Mucosa of rectum (tissue), 2 donors: Measurements from ENCODE around the gene CCDC85B.

Experiments used
- H3K27ac ChIP-seq, 2 donors: one replicate each; pipeline ENCODE4 v1.7.0; 2013; ENCODE audit warnings: inconsistent platforms in 2 of 2, low read depth in 2 of 2, low read length in 2 of 2
- H3K27me3 ChIP-seq, 2 donors: one replicate each; pipeline ENCODE4 v1.7.0; 2013; ENCODE audit warnings: low read length in 2 of 2; ENCODE audit not compliant: control insufficient read depth in 2 of 2, insufficient read depth in 2 of 2
- H3K36me3 ChIP-seq, 2 donors: one replicate each; pipeline ENCODE4 v1.7.0; 2013; ENCODE audit warnings: low read length in 2 of 2; ENCODE audit not compliant: control insufficient read depth in 2 of 2, insufficient read depth in 2 of 2
- H3K4me1 ChIP-seq, 2 donors: one replicate each; pipeline ENCODE4 v1.7.0; 2013; ENCODE audit warnings: low read length in 2 of 2, mild to moderate bottlenecking in 1 of 2; ENCODE audit not compliant: control insufficient read depth in 2 of 2, insufficient read depth in 2 of 2
- H3K4me3 ChIP-seq, 2 donors: one replicate each; pipeline ENCODE4 v1.7.0; 2013; ENCODE audit warnings: low read length in 2 of 2
- H3K9ac ChIP-seq, 2 donors: one replicate each; pipeline ENCODE4 v1.7.0; 2013; ENCODE audit warnings: low read length in 2 of 2, low read depth in 1 of 2, mild to moderate bottlenecking in 1 of 2
- H3K9me3 ChIP-seq, 2 donors: one replicate each; pipeline ENCODE4 v1.7.0; 2013; ENCODE audit warnings: low read length in 2 of 2; ENCODE audit not compliant: control insufficient read depth in 2 of 2
- donor health status: healthy.
- donor health status: Normal muscosa, but diverticular disease.

Gene CCDC85B

DNA sequence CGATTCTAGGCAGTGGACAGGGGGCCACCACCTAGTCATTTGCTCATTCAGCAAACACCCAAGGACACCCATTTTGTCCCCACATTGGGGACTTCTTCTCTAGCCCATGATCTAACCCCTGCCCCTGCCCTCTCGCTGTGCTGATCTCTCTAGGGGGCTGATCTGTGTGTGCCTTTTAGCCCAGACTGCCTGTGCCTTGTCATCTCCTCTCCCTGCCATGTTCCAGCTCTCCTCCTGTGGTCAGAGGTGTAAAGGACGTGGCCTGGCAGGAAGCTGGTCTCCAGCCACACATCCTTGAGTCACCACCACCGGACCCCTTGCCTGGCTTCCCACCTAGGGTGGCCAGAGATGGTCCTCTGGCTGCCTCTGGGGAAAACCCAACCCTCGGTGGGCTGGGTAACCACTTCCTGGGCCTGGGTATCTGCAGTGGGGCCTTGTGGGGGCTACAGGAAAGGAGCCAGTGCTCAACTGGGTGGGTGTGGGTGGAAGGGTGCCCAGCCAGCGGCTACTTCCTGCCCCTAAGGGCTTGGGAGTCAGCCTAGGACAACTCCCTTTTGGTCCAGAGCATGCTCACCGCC is 9.5 kb upstream of the CCDC85B start:
- Histone ChIP-seq H3K9me3 (no peaks in the 10 kb centered on the region), H3K4me3 (no peak overlapping the region), H3K9ac (no peak overlapping the region), H3K27me3 (no peaks in the 10 kb centered on the region), H3K4me1 (peaks cover 4 to 6% of the 10 kb centered on the region in 2 donors), H3K27ac (no peak overlapping the region), H3K36me3 (peaks cover 11 to 21% of the 10 kb centered on the region in 2 donors)

DNA sequence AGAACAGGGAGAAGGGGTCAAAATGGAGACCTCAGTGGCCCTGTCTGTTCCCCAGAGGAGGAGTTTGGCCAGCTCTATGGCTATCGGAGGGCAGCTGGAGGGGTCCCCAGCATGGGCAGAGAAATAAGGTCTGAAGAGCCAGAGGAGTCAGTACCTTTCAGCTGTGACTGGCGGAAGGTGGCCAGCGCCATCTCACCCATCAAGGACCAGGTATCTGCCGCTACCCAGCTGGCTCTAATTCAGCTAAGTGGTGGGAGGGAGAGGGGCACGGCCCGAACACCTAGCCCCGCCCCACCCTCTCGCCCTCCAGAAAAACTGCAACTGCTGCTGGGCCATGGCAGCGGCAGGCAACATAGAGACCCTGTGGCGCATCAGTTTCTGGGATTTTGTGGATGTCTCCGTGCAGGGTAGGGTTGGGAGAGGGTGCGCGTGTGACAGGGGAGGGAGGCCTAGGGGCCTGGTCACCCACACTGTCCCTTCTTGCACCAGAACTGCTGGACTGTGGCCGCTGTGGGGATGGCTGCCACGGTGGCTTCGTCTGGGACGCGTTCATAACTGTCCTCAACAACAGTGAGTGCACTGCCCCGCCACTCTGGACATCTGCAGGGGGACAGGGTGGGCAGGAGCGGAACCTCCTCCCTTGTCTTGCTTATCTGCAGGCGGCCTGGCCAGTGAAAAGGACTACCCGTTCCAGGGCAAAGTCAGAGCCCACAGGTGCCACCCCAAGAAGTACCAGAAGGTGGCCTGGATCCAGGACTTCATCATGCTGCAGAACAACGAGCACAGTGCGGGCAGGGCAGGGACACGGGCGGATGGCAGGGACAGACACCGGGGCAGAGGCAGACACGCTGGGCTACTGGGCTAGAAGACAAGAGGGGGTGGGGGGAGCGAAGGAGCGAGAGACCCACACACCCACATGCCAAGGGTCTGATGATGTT is 8.1 kb upstream of the CCDC85B start:
- Histone ChIP-seq H3K9me3 (no peaks in the 10 kb centered on the region), H3K36me3 (peaks cover 15 to 28% of the 10 kb centered on the region in 2 donors), H3K27me3 (no peaks in the 10 kb centered on the region), H3K4me1 (peaks cover 5 to 9% of the 10 kb centered on the region in 2 donors), H3K9ac (no peak overlapping the region), H3K4me3 (no peak overlapping the region), H3K27ac (no peak overlapping the region)

DNA sequence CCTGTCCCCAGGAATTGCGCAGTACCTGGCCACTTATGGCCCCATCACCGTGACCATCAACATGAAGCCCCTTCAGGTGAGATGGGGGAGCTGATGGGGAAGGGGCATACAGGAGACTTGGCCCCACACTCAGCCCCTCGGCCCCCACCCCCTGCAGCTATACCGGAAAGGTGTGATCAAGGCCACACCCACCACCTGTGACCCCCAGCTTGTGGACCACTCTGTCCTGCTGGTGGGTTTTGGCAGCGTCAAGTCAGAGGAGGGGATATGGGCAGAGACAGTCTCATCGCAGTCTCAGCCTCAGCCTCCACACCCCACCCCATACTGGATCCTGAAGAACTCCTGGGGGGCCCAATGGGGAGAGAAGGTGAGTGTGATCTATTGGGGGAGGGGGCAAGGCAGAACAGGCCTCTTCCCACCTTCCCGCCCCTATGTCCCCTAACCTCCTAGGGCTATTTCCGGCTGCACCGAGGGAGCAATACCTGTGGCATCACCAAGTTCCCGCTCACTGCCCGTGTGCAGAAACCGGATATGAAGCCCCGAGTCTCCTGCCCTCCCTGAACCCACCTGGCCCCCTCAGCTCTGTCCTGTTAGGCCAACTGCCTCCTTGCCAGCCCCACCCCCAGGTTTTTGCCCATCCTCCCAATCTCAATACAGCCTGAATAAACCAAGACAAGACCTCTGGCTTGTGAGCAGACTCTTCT is 7.3 kb upstream of the CCDC85B start:
- Histone ChIP-seq H3K9ac (no peak overlapping the region), H3K27me3 (no peaks in the 10 kb centered on the region), H3K27ac (no peak overlapping the region), H3K4me3 (no peak overlapping the region), H3K4me1 (peaks cover 12 to 17% of the 10 kb centered on the region in 2 donors), H3K36me3 (peaks cover 15 to 28% of the 10 kb centered on the region in 2 donors), H3K9me3 (no peaks in the 10 kb centered on the region)

DNA sequence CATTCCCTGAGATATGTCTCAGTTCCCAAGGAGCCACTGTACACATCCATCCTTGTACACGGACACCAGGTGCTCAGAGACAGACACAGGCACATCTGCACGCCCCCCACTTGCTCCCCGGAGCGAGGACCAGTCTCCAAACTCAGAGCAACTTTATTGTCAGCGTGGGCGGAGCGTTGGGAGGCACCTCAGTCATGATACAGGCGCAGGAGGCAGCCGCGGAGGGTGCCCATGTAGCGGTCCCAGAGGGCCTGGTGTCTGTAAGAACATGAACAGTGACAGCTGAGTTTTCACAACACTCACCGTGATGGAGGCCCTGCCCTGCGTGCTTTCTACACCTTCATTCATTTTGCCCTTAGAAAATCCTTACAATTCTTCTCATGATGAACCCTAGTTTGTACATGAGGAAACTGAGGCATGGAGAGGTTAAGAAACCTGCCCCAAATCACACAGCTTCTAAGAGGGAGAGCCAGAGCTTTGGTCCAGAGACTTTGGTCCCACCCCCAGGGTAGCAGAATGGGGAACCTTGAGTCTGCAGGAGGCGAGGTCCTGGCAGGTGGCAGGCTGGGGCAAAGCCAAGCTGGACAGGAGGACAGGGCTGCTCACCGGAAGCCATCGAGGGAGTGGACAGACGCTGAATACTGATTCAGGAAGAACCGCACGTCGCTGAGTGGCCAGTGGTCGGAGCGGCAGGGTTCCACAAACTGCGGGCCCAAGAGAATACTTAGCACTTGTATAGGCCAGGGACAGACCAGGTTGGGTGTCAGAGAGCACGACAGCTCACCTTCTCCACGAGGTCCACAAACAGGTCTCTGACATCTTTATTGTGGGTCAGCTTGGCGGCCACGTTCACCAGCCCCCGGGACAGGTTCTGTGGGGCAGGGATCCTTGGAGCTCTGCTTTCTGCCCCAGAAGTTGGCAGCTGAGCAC is 6.4 kb upstream of the CCDC85B start:
- Histone ChIP-seq H3K9ac (no peak overlapping the region), H3K4me3 (no peak overlapping the region), H3K27ac (no peak overlapping the region), H3K9me3 (no peaks in the 10 kb centered on the region), H3K27me3 (no peaks in the 10 kb centered on the region), H3K4me1 (peaks cover 17 to 23% of the 10 kb centered on the region in 2 donors), H3K36me3 (peaks cover 15 to 28% of the 10 kb centered on the region in 2 donors)

DNA sequence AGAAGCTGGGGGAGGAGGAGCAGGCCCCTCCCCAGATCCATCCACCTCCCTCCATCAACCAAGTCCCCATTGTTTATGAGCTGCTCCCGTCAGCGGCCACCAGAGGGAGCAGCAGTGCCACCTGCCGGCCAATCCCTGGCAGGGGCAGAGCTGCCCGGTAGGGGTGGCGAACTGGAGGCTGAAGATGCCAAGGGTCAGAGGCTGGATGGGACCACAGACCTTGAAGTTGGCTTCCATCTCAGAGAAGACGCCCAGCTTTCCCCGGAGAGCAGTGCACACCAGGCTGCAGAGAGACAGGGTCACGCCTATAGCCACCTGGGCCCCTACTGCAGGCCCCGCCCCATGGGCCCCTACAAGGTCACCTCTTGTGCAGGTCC is 5.8 kb upstream of the CCDC85B start:
- Histone ChIP-seq H3K9me3 (no peaks in the 10 kb centered on the region), H3K27me3 (no peaks in the 10 kb centered on the region), H3K27ac (no peak overlapping the region), H3K9ac (no peak overlapping the region), H3K4me3 (peak overlapping the region in 1 of 2 donors; percentile 20), H3K4me1 (peaks cover 23 to 29% of the 10 kb centered on the region in 2 donors), H3K36me3 (peaks cover 15 to 28% of the 10 kb centered on the region in 2 donors)

DNA sequence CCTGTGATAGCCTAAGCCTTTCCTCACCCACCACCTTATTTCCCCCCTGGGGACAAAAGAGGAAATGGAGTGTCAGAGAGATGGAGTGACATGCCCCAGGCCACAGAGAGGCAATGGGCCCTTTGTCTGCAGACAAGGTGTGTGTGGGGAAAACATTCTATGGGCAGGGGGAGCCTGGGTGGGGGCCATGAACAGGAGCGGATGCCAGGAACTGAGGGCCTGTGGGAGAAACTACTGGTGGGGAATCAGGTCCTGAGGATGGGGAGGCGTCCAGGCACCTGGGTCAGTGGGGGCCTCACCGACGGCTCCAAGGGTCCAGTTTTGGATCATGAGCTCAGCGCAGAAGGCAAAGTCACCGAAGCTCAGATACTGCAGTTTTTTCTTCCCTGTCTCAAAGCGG is 5.2 kb upstream of the CCDC85B start:
- Histone ChIP-seq H3K27ac (no peak overlapping the region), H3K27me3 (no peaks in the 10 kb centered on the region), H3K4me3 (peak overlapping the region in 1 of 2 donors; percentile 20), H3K4me1 (peaks cover 29 to 35% of the 10 kb centered on the region in 2 donors), H3K36me3 (peaks cover 15 to 28% of the 10 kb centered on the region in 2 donors), H3K9ac (no peak overlapping the region), H3K9me3 (no peaks in the 10 kb centered on the region)

DNA sequence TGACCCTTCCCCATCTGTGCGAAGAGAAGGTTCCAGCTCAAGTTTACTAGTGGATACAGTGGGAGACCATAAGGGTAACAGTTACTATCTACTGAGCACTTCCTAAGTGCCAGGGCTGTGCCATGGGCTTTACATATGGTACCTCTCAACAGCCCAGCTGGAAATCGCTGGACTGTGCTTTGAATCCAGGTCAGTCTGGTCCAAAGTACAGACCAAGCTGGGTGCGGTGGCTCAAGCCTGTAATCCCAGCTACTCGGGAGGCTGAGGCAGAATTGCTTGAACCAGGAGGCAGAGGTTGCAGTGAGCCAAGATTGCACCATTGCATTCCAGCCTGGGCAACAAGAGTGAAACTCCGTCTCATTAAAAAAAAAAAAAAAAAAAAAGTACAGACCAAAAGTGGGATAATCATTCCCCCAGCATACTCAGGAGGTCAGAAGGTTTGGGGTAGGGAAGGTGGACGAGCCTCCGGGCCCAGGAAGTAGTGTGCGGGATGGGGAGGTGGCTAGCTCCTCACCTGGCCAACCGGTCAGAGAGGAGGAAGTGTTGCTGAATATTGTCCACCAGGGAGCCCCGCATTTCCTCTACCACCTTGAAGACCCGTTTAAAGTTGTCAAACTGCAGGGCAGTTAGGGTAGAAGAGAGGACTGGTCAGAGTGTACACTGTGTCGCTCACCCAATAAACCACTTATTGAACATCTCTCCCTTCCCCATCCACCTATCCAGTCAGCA is 4.5 kb upstream of the CCDC85B start:
- Histone ChIP-seq H3K4me1 (peaks cover 34 to 39% of the 10 kb centered on the region in 2 donors), H3K27ac (peak overlapping the region in 1 of 2 donors; percentile 38), H3K36me3 (peaks cover 15 to 28% of the 10 kb centered on the region in 2 donors), H3K9me3 (no peaks in the 10 kb centered on the region), H3K4me3 (no peak overlapping the region), H3K9ac (no peak overlapping the region), H3K27me3 (no peaks in the 10 kb centered on the region)

DNA sequence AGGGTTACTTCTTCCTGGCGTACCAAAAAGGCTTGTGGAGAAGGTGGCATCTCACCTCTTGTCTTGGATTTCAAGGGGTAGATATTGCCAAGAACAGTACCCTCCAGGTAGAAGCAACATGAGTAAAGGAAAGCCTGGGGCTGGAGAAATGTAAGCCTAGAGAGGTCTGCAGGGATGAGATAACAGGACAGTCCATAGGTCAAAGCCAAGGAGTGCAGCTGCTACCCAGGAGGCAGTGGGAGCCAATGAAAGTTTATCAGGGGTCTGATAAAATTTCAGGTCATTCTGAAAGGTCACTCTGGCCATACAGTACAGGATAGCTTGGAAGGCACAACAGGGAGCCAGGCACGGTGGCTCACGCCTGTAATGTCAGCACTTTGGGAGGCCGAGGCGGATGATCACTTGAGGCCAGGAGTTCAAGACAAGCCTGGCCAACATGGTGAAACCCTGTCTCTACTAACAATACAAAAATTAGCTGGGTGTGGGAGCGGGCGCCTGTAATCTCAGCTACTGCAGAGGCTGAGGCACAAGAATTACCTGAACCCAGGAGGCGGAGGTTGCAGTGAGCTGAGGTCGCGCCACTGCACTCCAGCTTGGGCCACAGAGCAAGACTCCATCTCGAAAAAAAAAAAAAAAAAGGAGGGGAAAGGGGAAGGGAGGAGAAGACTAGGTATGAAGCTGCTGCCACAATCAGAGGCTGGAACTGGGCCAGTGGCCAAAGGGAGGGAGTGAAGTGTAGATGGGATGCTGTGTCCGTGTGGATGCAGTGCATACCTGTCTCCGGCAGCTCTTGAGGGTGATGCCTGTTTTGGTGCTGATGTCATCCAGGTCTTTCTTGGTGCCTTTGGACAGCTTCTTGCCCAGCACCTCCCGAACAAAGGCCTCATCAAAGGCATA is 3.4 kb upstream of the CCDC85B start:
- Histone ChIP-seq H3K9me3 (no peaks in the 10 kb centered on the region), H3K4me1 (peaks cover 44 to 48% of the 10 kb centered on the region in 2 donors), H3K36me3 (peaks cover 15 to 28% of the 10 kb centered on the region in 2 donors), H3K27me3 (no peaks in the 10 kb centered on the region), H3K4me3 (peak overlapping the region; percentile 85 to 90), H3K9ac (peak overlapping the region; percentile 84 to 85), H3K27ac (no peak overlapping the region)
